ENCODE results near the gene CRYGB. TPM values are rescaled to one million over a fixed set of nuclear protein-coding genes. Genes with fewer than 3 reads are reported as not detected.

The CRYGB gene
- total and polyA plus RNA-seq, 2 of the 13 experiments (the other 11 are each of a cell fraction or from before 2014, with no cell fraction given) = not detected

- H2AFZ ChIP-seq (ENCODE audit: low read length) = no peak overlapping the region
- H3K4me1 ChIP-seq (ENCODE audit: insufficient read depth, low read length) = no peaks in the 10 kb centered on the region
- CTCF ChIA-PET (ENCODE audit: low intra/inter-chr PET ratio, low total read pairs) = no interaction called here
- no peaks in the 10 kb centered on the region for H4K20me1 ChIP-seq (ENCODE audit: insufficient read depth, low read length)
- POLR2A ChIA-PET = no interaction called here
- no peak overlapping the region for H3K4me3 ChIP-seq (replicated peaks in 1 of 3; ENCODE audit: insufficient read depth in 1 of 3, low read depth in 2 of 3, low read length in 3 of 3)
- BruUV-seq (replicated peaks) = no TSS peak
- no peaks in the 10 kb centered on the region for H3K79me2 ChIP-seq (ENCODE audit: insufficient read depth, low read length)
- ATAC-seq (no peak), FAIRE-seq (no peak), DNase-seq (ENCODE audit: low spot score) (no peak)
- H3K9ac ChIP-seq (ENCODE audit: insufficient read depth, low read depth, low read length) = no peak overlapping the region
- no peak overlapping the region for H3K27ac ChIP-seq (ENCODE audit: extremely low read length, insufficient read depth, low read length)
- H3K27me3 ChIP-seq (ENCODE audit: control insufficient read depth in 1 of 2, insufficient read depth in 2 of 2, low read length in 2 of 2) = 0 out of 5 replicates have a peak, but pooled peaks cover 0 to 10% of the 10 kb centered on the region in 2 experiments
- no peak overlapping the region for H3K4me2 ChIP-seq (ENCODE audit: low read depth, low read length)
- no peak for TF ChIP-seq RFXAP (CRISPR knock-in tag; IDR thresholded peaks at IDR 0.05; ENCODE audit: borderline replicate concordance)
- no peak for TF ChIP-seq MAZ (IDR thresholded peaks at IDR 0.05; ENCODE audit: borderline replicate concordance, low read depth, low read length)
- no peak for TF ChIP-seq MAZ (CRISPR knock-in tag; IDR thresholded peaks at IDR 0.05; ENCODE audit: low read depth)
- no peak for TF ChIP-seq SNRNP70 (IDR thresholded peaks at IDR 0.05; ENCODE audit: low read depth, low read length)
- no peak for TF ChIP-seq ELF3 (CRISPR knock-in tag; IDR thresholded peaks at IDR 0.05)
- no peak for TF ChIP-seq ZNF232 (CRISPR knock-in tag; IDR thresholded peaks at IDR 0.05; ENCODE audit: borderline replicate concordance)
- no peak for TF ChIP-seq FOXA1 (IDR thresholded peaks at IDR 0.05)
- no peak for TF ChIP-seq FOXA1 (CRISPR knock-in tag; IDR thresholded peaks at IDR 0.05)
- TF ChIP-seq, protein P1, sequence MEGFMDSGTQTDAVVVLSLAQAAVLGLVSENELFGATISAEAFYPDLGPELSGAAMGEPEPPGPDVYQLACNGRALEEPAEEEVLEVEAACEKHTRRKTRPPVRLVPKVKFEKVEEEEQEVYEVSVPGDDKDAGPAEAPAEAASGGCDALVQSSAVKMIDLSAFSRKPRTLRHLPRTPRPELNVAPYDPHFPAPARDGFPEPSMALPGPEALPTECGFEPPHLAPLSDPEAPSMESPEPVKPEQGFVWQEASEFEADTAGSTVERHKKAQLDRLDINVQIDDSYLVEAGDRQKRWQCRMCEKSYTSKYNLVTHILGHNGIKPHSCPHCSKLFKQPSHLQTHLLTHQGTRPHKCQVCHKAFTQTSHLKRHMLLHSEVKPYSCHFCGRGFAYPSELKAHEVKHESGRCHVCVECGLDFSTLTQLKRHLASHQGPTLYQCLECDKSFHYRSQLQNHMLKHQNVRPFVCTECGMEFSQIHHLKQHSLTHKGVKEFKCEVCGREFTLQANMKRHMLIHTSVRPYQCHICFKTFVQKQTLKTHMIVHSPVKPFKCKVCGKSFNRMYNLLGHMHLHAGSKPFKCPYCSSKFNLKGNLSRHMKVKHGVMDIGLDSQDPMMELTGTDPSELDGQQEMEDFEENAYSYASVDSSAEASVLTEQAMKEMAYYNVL (CRISPR knock-in tag; IDR thresholded peaks at IDR 0.05; ENCODE audit: borderline replicate concordance) = no peak
- TF ChIP-seq ZNF44 (CRISPR knock-in tag; IDR thresholded peaks at IDR 0.05) = no peak
- TF ChIP-seq ARNT2 (CRISPR knock-in tag; IDR thresholded peaks at IDR 0.05; ENCODE audit: low read depth) = no peak
- TF ChIP-seq, protein P2, sequence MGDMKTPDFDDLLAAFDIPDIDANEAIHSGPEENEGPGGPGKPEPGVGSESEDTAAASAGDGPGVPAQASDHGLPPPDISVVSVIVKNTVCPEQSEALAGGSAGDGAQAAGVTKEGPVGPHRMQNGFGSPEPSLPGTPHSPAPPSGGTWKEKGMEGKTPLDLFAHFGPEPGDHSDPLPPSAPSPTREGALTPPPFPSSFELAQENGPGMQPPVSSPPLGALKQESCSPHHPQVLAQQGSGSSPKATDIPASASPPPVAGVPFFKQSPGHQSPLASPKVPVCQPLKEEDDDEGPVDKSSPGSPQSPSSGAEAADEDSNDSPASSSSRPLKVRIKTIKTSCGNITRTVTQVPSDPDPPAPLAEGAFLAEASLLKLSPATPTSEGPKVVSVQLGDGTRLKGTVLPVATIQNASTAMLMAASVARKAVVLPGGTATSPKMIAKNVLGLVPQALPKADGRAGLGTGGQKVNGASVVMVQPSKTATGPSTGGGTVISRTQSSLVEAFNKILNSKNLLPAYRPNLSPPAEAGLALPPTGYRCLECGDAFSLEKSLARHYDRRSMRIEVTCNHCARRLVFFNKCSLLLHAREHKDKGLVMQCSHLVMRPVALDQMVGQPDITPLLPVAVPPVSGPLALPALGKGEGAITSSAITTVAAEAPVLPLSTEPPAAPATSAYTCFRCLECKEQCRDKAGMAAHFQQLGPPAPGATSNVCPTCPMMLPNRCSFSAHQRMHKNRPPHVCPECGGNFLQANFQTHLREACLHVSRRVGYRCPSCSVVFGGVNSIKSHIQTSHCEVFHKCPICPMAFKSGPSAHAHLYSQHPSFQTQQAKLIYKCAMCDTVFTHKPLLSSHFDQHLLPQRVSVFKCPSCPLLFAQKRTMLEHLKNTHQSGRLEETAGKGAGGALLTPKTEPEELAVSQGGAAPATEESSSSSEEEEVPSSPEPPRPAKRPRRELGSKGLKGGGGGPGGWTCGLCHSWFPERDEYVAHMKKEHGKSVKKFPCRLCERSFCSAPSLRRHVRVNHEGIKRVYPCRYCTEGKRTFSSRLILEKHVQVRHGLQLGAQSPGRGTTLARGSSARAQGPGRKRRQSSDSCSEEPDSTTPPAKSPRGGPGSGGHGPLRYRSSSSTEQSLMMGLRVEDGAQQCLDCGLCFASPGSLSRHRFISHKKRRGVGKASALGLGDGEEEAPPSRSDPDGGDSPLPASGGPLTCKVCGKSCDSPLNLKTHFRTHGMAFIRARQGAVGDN (CRISPR knock-in tag; IDR thresholded peaks at IDR 0.05) = no peak
- TF ChIP-seq, protein P3, sequence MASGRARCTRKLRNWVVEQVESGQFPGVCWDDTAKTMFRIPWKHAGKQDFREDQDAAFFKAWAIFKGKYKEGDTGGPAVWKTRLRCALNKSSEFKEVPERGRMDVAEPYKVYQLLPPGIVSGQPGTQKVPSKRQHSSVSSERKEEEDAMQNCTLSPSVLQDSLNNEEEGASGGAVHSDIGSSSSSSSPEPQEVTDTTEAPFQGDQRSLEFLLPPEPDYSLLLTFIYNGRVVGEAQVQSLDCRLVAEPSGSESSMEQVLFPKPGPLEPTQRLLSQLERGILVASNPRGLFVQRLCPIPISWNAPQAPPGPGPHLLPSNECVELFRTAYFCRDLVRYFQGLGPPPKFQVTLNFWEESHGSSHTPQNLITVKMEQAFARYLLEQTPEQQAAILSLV (CRISPR knock-in tag; IDR thresholded peaks at IDR 0.05; ENCODE audit: borderline replicate concordance) = no peak
- no peak for TF ChIP-seq CREBL2 (CRISPR knock-in tag; IDR thresholded peaks at IDR 0.05; ENCODE audit: borderline replicate concordance)
- no peak for TF ChIP-seq SIN3B (IDR thresholded peaks at IDR 0.05; ENCODE audit: low read length)
- TF ChIP-seq IKZF1 (IDR thresholded peaks at IDR 0.05) = no peak
- intact Hi-C loops (cut with micrococcal nuclease; ENCODE audit: unreplicated experiment) (no loop called here), in situ Hi-C loops (cut with HindIII; ENCODE audit: extremely low pct_ligation_motif_present, low pct_unique_long_range_greater_than_20kb) (no loop called here)
- H3K9me3 ChIP-seq (ENCODE audit: low read length) = no peaks in the 10 kb centered on the region
- H3K36me3 ChIP-seq (replicated peaks in 1 of 2; ENCODE audit: control insufficient read depth in 1 of 2, insufficient read depth in 2 of 2, low read length in 2 of 2) = no peaks in the 10 kb centered on the region
Observed at GRCh38 chr2:208153156-208153555, 7.2 kb upstream of the CRYGB start.

All from HepG2 (cell line).